Measurements from ENCODE around the gene FARSA. TPM values are rescaled to one million over a fixed set of nuclear protein-coding genes. Genes with fewer than 3 reads are reported as not detected.
"Not testable (repeated sequence)": the region's sequence is repeated elsewhere in the genome, so short reads cannot be mapped to it uniquely, and the experiment has no call there.

Gene FARSA
- total and polyA plus RNA-seq, 2 donors (not counting 3 experiments of a cell fraction or from before 2014, with no cell fraction given), result 51.8 to 77.4 TPM

DNA sequence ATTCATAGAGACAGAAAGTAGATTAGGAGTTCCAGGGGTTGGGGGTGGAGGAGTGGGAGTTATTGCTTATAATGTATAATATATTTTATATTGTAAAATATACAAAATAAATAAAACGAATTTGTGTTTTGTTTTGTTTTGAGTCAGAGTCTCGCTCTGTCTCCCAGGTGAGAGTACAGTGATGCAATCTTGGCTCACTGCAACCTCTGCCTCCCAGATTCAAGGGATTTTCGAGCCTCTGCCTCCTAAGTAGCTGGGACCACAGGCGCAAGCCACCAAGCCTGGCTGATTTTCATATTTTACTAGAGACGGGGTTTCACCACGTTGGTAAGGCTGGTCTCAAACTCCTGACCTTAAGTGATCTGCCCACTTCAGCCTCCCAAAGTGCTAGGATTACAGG is 26.0 kb upstream of the FARSA start:
- Histone ChIP-seq H3K9me1 (replicated peaks; ENCODE audit: control insufficient read depth, extremely low read depth, insufficient read depth, low read length) (no peaks in the 10 kb centered on the region), H3K4me3 (replicated peaks in 1 of 3; ENCODE audit: insufficient read depth in 1 of 3, low read depth in 1 of 3, low read length in 3 of 3) (no peak overlapping the region), H3K9me3 (replicated peaks; ENCODE audit: control insufficient read depth, insufficient read depth, low read length) (no peaks in the 10 kb centered on the region), H3K9ac (replicated peaks; ENCODE audit: extremely low read depth, insufficient read depth, low read length) (no peak overlapping the region), H3K4me2 (ENCODE audit: insufficient read depth, low read length) (no peak overlapping the region), H4K20me1 (replicated peaks; ENCODE audit: control insufficient read depth, extremely low read depth, insufficient read depth, low read length) (no peaks in the 10 kb centered on the region), H3K27ac (ENCODE audit: insufficient read depth, low read depth, low read length) (no peak overlapping the region), H2AFZ (ENCODE audit: low read depth, low read length) (no peak overlapping the region), H3K27me3 (ENCODE audit: control insufficient read depth in 2 of 2, insufficient read depth in 2 of 2, low read length in 2 of 2) (no peaks in the 10 kb centered on the region), H3K4me1 (ENCODE audit: control insufficient read depth, extremely low read depth, insufficient read depth, low read length) (peaks cover 15% of the 10 kb centered on the region), H3K36me3 (ENCODE audit: control insufficient read depth in 2 of 2, extremely low read depth in 1 of 2, insufficient read depth in 2 of 2, low read length in 2 of 2) (peaks cover 0 to 2% of the 10 kb centered on the region in 2 experiments), H3K79me2 (ENCODE audit: control insufficient read depth, insufficient read depth, low read length) (peaks cover 30% of the 10 kb centered on the region)
- ChIA-PET CTCF (interaction anchor here (1.6 kb wide), 1 partner anchor 18 kb away, joined by 6 read pairs; no protein-coding TSS in a partner anchor), POLR2A (no interaction called here)
- no TSS peak for BruUV-seq (replicated peaks)
- FAIRE-seq (no peak), DNase-seq (ENCODE audit: low read depth, low spot score) (no peak)
- dilution Hi-C loops (cut with MboI; ENCODE audit: extremely low pct_ligation_motif_present, low sequenced_read_pairs) (no loop called here), intact Hi-C loops (cut with micrococcal nuclease) (no loop called here)
- TF ChIP-seq, protein P1, sequence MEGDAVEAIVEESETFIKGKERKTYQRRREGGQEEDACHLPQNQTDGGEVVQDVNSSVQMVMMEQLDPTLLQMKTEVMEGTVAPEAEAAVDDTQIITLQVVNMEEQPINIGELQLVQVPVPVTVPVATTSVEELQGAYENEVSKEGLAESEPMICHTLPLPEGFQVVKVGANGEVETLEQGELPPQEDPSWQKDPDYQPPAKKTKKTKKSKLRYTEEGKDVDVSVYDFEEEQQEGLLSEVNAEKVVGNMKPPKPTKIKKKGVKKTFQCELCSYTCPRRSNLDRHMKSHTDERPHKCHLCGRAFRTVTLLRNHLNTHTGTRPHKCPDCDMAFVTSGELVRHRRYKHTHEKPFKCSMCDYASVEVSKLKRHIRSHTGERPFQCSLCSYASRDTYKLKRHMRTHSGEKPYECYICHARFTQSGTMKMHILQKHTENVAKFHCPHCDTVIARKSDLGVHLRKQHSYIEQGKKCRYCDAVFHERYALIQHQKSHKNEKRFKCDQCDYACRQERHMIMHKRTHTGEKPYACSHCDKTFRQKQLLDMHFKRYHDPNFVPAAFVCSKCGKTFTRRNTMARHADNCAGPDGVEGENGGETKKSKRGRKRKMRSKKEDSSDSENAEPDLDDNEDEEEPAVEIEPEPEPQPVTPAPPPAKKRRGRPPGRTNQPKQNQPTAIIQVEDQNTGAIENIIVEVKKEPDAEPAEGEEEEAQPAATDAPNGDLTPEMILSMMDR (IDR thresholded peaks at IDR 0.05; ENCODE audit: extremely low read depth in 1 of 2, insufficient read depth in 1 of 2, low read depth in 1 of 2, low read length in 2 of 2), result no peak
- no peak for TF ChIP-seq JUN (IDR thresholded peaks at IDR 0.05; ENCODE audit: borderline replicate concordance, insufficient read depth, insufficient read length, low read depth)
- TF ChIP-seq EZH2 (IDR thresholded peaks at IDR 0.05; ENCODE audit: borderline replicate concordance, low read depth, low read length, severe bottlenecking), result no peak
- TF ChIP-seq POLR2AphosphoS5 (IDR thresholded peaks at IDR 0.05; ENCODE audit: insufficient read depth, low read depth, low read length), result no peak
- TF ChIP-seq MYC (IDR thresholded peaks at IDR 0.05; ENCODE audit: low read depth, low read length), result no peak
- no peak for TF ChIP-seq FOS (IDR thresholded peaks at IDR 0.05; ENCODE audit: borderline replicate concordance, insufficient read depth, low read length)
- no peak for TF ChIP-seq POLR2A (IDR thresholded peaks at IDR 0.05; ENCODE audit: low read depth, low read length)
- TF ChIP-seq GATA2 (IDR thresholded peaks at IDR 0.05; ENCODE audit: insufficient read depth, insufficient read length, low read depth, low read length), result no peak
- TF ChIP-seq, protein P2, sequence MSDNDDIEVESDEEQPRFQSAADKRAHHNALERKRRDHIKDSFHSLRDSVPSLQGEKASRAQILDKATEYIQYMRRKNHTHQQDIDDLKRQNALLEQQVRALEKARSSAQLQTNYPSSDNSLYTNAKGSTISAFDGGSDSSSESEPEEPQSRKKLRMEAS (IDR thresholded peaks at IDR 0.05; ENCODE audit: insufficient read depth, insufficient read length), result no peak

DNA sequence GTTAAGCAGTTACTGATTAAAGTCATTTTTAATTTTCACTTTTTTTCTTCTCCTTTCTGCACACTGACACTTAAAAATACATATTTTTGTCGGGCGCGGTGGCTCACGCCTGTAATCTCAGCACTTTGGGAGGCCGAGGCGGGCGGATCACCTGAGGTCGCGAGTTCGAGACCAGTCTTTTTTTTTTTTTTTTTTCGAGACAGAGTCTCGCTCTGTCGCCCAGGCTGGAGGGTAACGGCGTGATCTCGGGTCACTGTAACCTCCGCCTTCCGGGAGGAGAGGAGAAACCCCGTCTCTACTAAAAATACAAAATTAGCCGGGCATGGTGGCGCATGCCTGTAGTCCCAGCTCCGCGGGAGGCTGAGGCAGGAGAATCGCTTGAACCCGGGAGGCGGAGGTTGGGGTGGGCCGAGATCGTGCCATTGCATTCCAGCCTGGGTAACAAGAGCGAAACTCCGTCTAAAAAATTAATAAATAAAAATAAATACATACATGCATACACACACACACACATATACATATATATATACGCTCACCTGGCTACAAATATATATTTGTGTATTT is 24.0 kb upstream of the FARSA start:
- peaks cover 40% of the 10 kb centered on the region for H3K79me2 ChIP-seq (ENCODE audit: control insufficient read depth, insufficient read depth, low read length)
- peak overlapping the region; percentile 89 for H3K9ac ChIP-seq (replicated peaks; ENCODE audit: extremely low read depth, insufficient read depth, low read length)
- H4K20me1 ChIP-seq (replicated peaks; ENCODE audit: control insufficient read depth, extremely low read depth, insufficient read depth, low read length); H3K9me1 ChIP-seq (replicated peaks; ENCODE audit: control insufficient read depth, extremely low read depth, insufficient read depth, low read length); POLR2A ChIA-PET; H3K27me3 ChIP-seq (ENCODE audit: control insufficient read depth in 2 of 2, insufficient read depth in 2 of 2, low read length in 2 of 2); DNase-seq (ENCODE audit: low read depth, low spot score); FAIRE-seq; BruUV-seq (replicated peaks); dilution Hi-C loops (cut with MboI; ENCODE audit: extremely low pct_ligation_motif_present, low sequenced_read_pairs); H3K9me3 ChIP-seq (replicated peaks; ENCODE audit: control insufficient read depth, insufficient read depth, low read length): not testable (repeated sequence)
- peak overlapping the region; percentile 91 for H2AFZ ChIP-seq (ENCODE audit: low read depth, low read length)
- CTCF ChIA-PET, result interaction anchor here (3.6 kb wide), 1 partner anchor 8 kb away, joined by 15 read pairs; no protein-coding TSS in a partner anchor
- peak overlapping the region; percentile 64 to 81 (median 65) for H3K4me3 ChIP-seq (replicated peaks in 1 of 3; ENCODE audit: insufficient read depth in 1 of 3, low read depth in 1 of 3, low read length in 3 of 3)
- H3K4me1 ChIP-seq (ENCODE audit: control insufficient read depth, extremely low read depth, insufficient read depth, low read length), result peaks cover 33% of the 10 kb centered on the region
- peak overlapping the region; percentile 72 for H3K27ac ChIP-seq (ENCODE audit: insufficient read depth, low read depth, low read length)
- H3K36me3 ChIP-seq (ENCODE audit: control insufficient read depth in 2 of 2, extremely low read depth in 1 of 2, insufficient read depth in 2 of 2, low read length in 2 of 2), result peaks cover 2 to 11% of the 10 kb centered on the region in 2 experiments
- H3K4me2 ChIP-seq (ENCODE audit: insufficient read depth, low read length), result peak overlapping the region; percentile 70
- intact Hi-C loops (cut with micrococcal nuclease), result loop anchor here (1.0 kb wide), 1 partner anchor 8 kb away; no protein-coding TSS in a partner anchor

Data from endothelial cell of umbilical vein (primary cell).